ENCODE results near the gene SRC.
A peak's percentile ranks its signal among the peaks of the same experiment; 100 is the strongest.
"Not testable (repeated sequence)": the region's sequence is repeated elsewhere in the genome, so short reads cannot be mapped to it uniquely, and the experiment has no call there.

Gene SRC

DNA sequence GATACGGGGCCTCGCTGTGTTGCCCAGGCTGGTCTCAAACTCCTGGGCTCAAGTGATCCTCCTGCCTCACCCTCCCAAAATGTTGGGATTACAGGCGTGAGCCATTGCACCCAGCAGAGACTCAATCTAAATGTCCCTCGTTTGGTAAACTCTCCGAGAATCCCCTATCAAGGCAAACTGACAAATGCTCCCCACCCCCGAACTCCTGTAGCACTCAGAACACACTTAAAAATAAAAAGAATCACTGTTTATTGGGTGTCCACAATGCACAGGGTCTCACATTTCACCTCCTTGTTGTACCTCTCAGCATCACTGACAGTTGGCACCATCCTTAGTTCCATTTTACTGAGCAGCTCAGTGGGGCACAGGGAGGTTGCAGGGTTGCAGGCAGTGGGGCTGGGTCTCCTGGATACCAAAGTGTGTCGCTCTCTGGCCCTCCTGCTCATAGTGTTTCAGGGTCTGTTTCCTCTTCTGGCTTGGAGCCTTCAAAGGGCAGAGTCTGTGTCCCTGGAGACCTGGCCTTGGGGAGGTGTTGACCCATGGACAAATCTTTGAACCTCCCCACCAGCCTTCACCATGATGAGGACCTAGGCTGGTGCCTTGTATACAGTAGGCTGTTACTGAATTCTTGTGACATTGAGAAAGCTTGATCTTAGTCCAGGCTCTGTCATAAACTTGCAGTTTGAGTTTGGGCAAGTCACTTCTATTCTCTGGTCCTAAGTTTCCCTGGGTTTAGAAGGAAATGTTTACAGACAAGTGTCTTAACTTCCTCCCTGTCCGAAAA is 8.5 kb upstream of the SRC start:
- no peak overlapping the region for H3K27ac ChIP-seq (ENCODE audit: low read length)
- H3K4me3 ChIP-seq (ENCODE audit: low read length in 2 of 2), result no peak overlapping the region
- H3K36me3 ChIP-seq (ENCODE audit: control insufficient read depth in 2 of 2, insufficient read depth in 2 of 2, low read length in 2 of 2), result no peaks in the 10 kb centered on the region
- H3K4me1 ChIP-seq (ENCODE audit: control insufficient read depth, insufficient read depth, low read length), result peaks cover 7% of the 10 kb centered on the region
- H3K9ac ChIP-seq (ENCODE audit: low read length in 2 of 2), result no peak overlapping the region
- H3K27me3 ChIP-seq (ENCODE audit: control insufficient read depth in 1 of 2, insufficient read depth in 2 of 2, low read length in 2 of 2), result no peaks in the 10 kb centered on the region
- no peaks in the 10 kb centered on the region for H3K9me3 ChIP-seq (ENCODE audit: control insufficient read depth in 2 of 2, low read length in 2 of 2)

DNA sequence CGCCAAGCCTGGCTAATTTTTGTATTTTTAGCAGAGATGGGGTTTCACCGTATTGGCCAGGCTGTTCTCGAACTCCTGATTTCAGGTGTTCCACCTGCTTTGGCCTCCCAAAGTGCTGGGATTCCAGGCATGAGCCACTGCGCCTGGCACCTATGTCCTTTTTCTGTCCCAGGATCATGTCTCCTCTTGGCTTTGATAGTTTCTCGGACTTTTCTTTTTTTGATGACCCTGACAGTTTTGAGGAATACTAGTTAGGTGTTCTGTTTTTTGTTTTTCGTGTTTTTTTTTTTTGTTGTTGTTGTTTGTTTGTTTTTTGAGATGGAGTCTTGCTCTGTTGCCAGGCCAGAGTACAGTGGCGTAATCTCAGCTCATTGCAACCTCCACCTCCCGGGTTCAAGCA is 7.6 kb upstream of the SRC start:
- not testable (repeated sequence) for H3K4me1 ChIP-seq (ENCODE audit: control insufficient read depth, insufficient read depth, low read length); H3K9me3 ChIP-seq (ENCODE audit: control insufficient read depth in 2 of 2, low read length in 2 of 2); H3K27me3 ChIP-seq (ENCODE audit: control insufficient read depth in 1 of 2, insufficient read depth in 2 of 2, low read length in 2 of 2); H3K27ac ChIP-seq (ENCODE audit: low read length); H3K36me3 ChIP-seq (ENCODE audit: control insufficient read depth in 2 of 2, insufficient read depth in 2 of 2, low read length in 2 of 2); H3K9ac ChIP-seq (ENCODE audit: low read length in 2 of 2); H3K4me3 ChIP-seq (ENCODE audit: low read length in 2 of 2)

DNA sequence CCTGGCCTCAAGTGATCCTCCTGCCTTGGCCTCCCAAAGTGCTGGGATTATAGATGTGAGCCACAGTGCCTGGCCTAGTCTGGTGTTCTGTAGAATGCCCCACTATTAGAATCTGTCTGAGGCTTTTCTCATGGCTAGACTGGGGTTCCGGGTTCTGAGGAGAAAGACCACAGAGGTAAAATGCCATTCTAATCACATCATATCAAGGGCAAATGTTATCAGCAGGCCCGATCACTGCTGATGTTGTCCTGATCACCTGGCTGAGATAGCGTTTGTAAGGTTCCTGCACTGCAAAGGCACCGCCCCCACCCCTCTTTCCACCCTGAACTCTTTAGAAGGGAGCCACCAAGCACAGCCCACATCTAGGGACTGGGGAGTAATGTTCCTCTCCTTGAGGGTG is 6.7 kb upstream of the SRC start:
- no peaks in the 10 kb centered on the region for H3K36me3 ChIP-seq (ENCODE audit: control insufficient read depth in 2 of 2, insufficient read depth in 2 of 2, low read length in 2 of 2)
- no peak overlapping the region for H3K4me3 ChIP-seq (ENCODE audit: low read length in 2 of 2)
- no peaks in the 10 kb centered on the region for H3K9me3 ChIP-seq (ENCODE audit: control insufficient read depth in 2 of 2, low read length in 2 of 2)
- peaks cover 5% of the 10 kb centered on the region for H3K4me1 ChIP-seq (ENCODE audit: control insufficient read depth, insufficient read depth, low read length)
- H3K9ac ChIP-seq (ENCODE audit: low read length in 2 of 2), result no peak overlapping the region
- H3K27ac ChIP-seq (ENCODE audit: low read length), result no peak overlapping the region
- no peaks in the 10 kb centered on the region for H3K27me3 ChIP-seq (ENCODE audit: control insufficient read depth in 1 of 2, insufficient read depth in 2 of 2, low read length in 2 of 2)

DNA sequence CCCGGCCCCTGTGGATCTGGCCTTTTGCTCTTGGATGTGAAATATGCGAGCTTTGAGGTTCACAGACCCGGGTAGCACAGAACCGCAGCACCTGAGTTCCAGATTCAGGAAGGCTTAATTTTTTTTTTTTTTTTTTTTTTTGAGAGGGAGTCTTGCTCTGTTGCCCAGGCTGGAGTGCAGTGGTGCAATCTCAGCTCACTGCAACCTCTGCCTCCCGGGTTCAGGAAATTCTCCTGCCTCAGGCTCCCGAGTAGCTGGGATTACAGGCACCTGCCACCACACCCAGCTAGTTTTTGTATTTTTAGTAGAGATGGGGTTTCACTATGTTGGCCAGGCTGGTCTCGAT is 6.2 kb upstream of the SRC start:
- H3K27me3 ChIP-seq (ENCODE audit: control insufficient read depth in 1 of 2, insufficient read depth in 2 of 2, low read length in 2 of 2); H3K36me3 ChIP-seq (ENCODE audit: control insufficient read depth in 2 of 2, insufficient read depth in 2 of 2, low read length in 2 of 2); H3K9ac ChIP-seq (ENCODE audit: low read length in 2 of 2); H3K4me3 ChIP-seq (ENCODE audit: low read length in 2 of 2); H3K27ac ChIP-seq (ENCODE audit: low read length); H3K9me3 ChIP-seq (ENCODE audit: control insufficient read depth in 2 of 2, low read length in 2 of 2); H3K4me1 ChIP-seq (ENCODE audit: control insufficient read depth, insufficient read depth, low read length): not testable (repeated sequence)

DNA sequence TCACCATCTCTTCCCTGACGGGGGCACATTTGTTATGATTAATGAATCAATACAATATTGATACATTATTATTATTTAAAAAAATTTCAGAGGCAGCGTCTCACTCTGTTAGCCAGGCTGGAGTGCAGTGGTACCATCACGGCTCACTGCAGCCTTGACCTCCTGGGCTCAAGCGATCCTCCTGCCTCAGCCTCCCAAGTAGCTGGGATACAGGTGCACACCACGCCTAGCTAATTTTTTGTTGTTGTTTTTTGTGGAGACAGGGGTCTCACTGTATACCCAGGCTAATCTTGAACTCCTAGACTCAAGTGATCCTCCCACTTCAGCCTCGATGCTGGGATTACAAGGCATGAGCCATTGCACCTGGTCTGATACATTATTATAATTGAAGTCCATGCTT is 4.9 kb upstream of the SRC start:
- no peaks in the 10 kb centered on the region for H3K27me3 ChIP-seq (ENCODE audit: control insufficient read depth in 1 of 2, insufficient read depth in 2 of 2, low read length in 2 of 2)
- peaks cover 12% of the 10 kb centered on the region for H3K4me1 ChIP-seq (ENCODE audit: control insufficient read depth, insufficient read depth, low read length)
- H3K36me3 ChIP-seq (ENCODE audit: control insufficient read depth in 2 of 2, insufficient read depth in 2 of 2, low read length in 2 of 2), result no peaks in the 10 kb centered on the region
- H3K27ac ChIP-seq (ENCODE audit: low read length), result no peak overlapping the region
- no peaks in the 10 kb centered on the region for H3K9me3 ChIP-seq (ENCODE audit: control insufficient read depth in 2 of 2, low read length in 2 of 2)
- no peak overlapping the region for H3K9ac ChIP-seq (ENCODE audit: low read length in 2 of 2)
- no peak overlapping the region for H3K4me3 ChIP-seq (ENCODE audit: low read length in 2 of 2)

DNA sequence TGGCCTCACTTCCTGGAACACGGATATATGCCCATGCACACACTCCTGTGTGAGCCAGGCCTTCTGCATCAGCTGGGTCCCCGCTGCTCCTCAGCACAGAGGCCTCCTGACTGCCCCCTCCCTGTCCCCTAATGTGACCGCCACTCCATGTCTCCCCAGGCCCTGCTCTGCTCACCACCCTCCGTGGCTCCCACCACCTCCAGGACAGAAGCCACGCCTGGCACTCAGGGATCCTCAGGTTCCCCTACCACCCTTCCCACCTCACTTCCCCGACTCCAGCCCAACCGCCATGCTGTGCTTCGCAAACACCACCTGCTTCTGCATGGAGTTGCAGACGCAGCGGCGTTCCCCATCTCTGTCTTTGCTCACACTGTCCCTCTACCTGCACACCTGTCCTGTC is 4.3 kb upstream of the SRC start:
- Histone ChIP-seq H3K27ac (ENCODE audit: low read length) (no peak overlapping the region), H3K4me1 (ENCODE audit: control insufficient read depth, insufficient read depth, low read length) (peaks cover 10% of the 10 kb centered on the region), H3K9me3 (ENCODE audit: control insufficient read depth in 2 of 2, low read length in 2 of 2) (no peaks in the 10 kb centered on the region)

DNA sequence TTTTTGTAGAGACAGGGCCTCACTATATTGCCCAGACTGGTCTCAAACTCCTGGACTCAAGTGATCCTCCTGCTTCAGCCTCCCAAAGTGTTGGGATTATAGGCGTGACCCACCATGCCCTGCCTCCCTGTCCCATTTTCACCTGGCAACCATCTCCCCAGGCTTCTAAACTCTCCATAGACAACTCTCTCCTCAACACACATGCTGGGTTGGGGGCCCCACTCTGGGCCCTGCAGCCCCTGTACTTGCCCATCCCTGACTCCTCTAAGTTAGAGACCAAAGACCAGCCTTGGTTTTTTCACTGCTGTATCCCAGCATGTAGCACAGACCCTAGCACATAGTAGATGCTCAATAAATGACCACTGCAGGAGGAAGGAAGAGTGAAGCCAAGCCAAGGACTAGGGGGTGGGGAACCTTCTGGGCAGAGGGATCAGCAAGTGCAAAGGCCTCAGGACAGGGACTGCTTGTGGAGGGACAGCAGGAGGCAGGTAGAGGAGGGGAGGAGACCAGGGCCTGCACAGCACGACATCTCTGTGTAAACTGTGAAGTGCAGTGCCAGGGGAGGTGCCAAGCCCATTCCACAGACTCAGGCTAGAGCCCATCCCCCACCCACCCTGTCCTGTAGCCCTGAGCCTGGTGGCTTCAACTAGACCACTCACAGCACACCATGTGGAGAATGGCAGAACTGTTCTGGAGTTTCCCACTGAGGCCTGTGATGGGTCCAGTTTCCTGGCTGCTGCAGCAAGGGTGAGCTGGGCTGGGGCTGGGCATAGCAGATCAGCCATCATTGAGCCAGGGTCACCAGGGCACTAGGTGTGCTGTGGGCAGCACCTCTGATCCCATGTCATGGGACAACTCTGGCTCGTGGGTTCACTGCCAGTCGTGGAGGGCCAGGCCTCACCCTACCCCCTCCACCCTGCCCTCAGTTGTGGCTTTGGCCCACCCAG is 3.4 kb upstream of the SRC start:
- Histone ChIP-seq H3K4me1 (ENCODE audit: control insufficient read depth, insufficient read depth, low read length) (peaks cover 16% of the 10 kb centered on the region), H3K27me3 (ENCODE audit: control insufficient read depth in 1 of 2, insufficient read depth in 2 of 2, low read length in 2 of 2) (no peaks in the 10 kb centered on the region), H3K9ac (ENCODE audit: low read length in 2 of 2) (no peak overlapping the region), H3K9me3 (ENCODE audit: control insufficient read depth in 2 of 2, low read length in 2 of 2) (no peaks in the 10 kb centered on the region), H3K4me3 (ENCODE audit: low read length in 2 of 2) (no peak overlapping the region), H3K27ac (ENCODE audit: low read length) (no peak overlapping the region), H3K36me3 (ENCODE audit: control insufficient read depth in 2 of 2, insufficient read depth in 2 of 2, low read length in 2 of 2) (no peaks in the 10 kb centered on the region)

More for the DNA sequence above, 4.3 kb upstream of the SRC start:
- no peaks in the 10 kb centered on the region for H3K36me3 ChIP-seq (ENCODE audit: control insufficient read depth in 2 of 2, insufficient read depth in 2 of 2, low read length in 2 of 2)
- H3K4me3 ChIP-seq (ENCODE audit: low read length in 2 of 2), result no peak overlapping the region
- no peaks in the 10 kb centered on the region for H3K27me3 ChIP-seq (ENCODE audit: control insufficient read depth in 1 of 2, insufficient read depth in 2 of 2, low read length in 2 of 2)
- H3K9ac ChIP-seq (ENCODE audit: low read length in 2 of 2), result no peak overlapping the region

DNA sequence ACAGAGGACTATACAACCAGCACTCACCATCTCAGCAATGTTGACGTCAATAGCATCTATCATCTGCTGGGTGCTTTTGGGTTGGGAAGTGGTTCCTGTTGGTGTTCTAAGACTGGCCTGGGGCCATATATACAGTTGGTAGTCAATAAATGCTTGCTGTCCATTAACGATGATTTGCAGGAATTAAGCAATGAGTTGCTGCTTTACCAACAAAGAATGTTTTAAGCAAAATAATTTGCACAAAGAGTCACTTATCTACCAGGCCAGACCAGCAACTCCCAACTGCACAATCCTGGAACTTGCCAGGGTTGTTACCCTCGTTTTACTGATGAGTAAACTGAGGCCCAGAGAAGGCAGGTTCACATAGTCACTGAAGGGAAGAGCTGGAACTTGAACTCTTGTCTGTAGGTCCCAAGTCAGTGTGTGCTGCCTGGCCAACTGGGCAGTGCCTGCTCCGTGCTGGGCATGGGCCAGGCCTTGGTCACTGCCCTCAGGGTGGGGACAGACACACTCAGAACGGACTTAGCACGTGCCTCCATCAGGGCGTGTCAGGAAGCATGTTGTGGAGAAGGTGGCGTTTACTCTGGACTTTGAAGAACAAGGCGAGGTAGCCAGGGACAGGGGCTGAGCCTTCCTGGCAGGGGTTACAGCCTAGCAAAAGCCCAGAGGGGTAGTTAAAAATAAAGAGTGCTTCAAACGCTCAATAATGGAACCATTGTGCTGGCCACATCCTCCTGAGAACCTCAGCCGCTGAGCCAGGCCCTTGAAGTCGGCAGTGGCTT is 2.5 kb upstream of the SRC start:
- H3K4me1 ChIP-seq (ENCODE audit: control insufficient read depth, insufficient read depth, low read length), result peaks cover 22% of the 10 kb centered on the region
- H3K36me3 ChIP-seq (ENCODE audit: control insufficient read depth in 2 of 2, insufficient read depth in 2 of 2, low read length in 2 of 2), result no peaks in the 10 kb centered on the region
- H3K4me3 ChIP-seq (ENCODE audit: low read length in 2 of 2), result no peak overlapping the region
- no peak overlapping the region for H3K27ac ChIP-seq (ENCODE audit: low read length)
- no peaks in the 10 kb centered on the region for H3K9me3 ChIP-seq (ENCODE audit: control insufficient read depth in 2 of 2, low read length in 2 of 2)
- no peak overlapping the region for H3K9ac ChIP-seq (ENCODE audit: low read length in 2 of 2)
- H3K27me3 ChIP-seq (ENCODE audit: control insufficient read depth in 1 of 2, insufficient read depth in 2 of 2, low read length in 2 of 2), result no peaks in the 10 kb centered on the region

DNA sequence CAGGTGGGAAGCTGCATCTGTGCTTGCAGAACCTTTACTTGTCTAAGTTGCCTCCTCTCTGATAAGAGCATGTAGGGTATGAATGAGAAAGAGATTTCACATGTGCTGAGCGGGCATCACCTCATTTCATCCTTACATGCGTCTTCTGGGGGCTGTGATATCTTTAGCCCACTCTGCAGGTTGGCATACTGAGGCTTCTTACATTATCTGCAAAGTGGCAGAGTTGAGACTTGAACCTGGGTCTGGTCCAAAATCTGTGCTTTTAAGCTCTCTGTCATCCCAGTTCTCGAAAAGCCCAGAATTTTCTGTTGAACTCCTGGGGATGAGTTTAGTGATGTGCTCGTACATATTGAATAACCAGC is 2.0 kb upstream of the SRC start:
- H3K27me3 ChIP-seq (ENCODE audit: control insufficient read depth in 1 of 2, insufficient read depth in 2 of 2, low read length in 2 of 2), result no peaks in the 10 kb centered on the region
- no peak overlapping the region for H3K4me3 ChIP-seq (ENCODE audit: low read length in 2 of 2)
- no peak overlapping the region for H3K9ac ChIP-seq (ENCODE audit: low read length in 2 of 2)
- H3K9me3 ChIP-seq (ENCODE audit: control insufficient read depth in 2 of 2, low read length in 2 of 2), result no peaks in the 10 kb centered on the region
- no peaks in the 10 kb centered on the region for H3K36me3 ChIP-seq (ENCODE audit: control insufficient read depth in 2 of 2, insufficient read depth in 2 of 2, low read length in 2 of 2)
- no peak overlapping the region for H3K27ac ChIP-seq (ENCODE audit: low read length)
- H3K4me1 ChIP-seq (ENCODE audit: control insufficient read depth, insufficient read depth, low read length), result peaks cover 22% of the 10 kb centered on the region

DNA sequence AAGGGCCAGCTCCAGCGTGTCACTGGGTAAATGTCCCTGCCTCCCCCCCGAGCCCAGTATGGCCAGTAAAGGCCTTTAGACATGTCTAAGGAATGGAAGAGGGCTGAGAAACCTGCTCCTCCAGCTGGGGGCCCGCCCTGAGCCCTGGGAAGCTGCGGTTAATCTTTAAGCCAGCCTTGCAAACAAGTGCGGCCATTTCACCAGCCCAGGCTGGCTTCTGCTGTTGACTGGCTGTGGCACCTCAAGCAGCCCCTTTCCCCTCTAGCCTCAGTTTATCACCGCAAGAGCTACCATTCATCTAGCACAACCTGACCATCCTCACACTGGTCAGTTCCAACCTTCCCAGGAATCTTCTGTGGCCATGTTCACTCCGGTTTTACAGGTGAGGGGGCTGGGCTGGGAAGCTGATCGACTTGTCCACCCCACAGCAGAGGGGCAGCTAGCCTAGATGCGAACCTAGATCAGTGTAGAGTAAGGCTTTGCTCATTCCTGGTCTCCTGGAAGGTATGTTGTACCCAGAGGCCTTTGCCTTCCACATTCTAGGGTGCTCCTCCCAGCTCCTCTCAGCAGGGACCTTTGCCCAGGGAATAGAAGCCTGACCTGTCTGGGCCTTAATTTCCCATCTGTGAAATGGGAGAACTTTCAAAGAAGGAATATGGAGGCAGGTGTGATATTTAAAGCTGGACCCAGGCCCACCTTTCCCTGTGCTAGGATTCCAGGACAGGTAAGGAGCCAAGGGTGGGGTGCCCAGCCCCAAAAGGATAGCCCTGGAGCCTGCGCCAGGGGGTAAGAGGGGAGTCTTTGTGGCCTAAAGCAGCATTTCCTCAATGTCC is 1.2 kb upstream of the SRC start:
- Histone ChIP-seq H3K4me3 (ENCODE audit: low read length in 2 of 2) (peak overlapping the region in 1 of 2 donors; percentile 73), H3K9me3 (ENCODE audit: control insufficient read depth in 2 of 2, low read length in 2 of 2) (no peaks in the 10 kb centered on the region), H3K27ac (ENCODE audit: low read length) (peak overlapping the region; percentile 49), H3K4me1 (ENCODE audit: control insufficient read depth, insufficient read depth, low read length) (peaks cover 22% of the 10 kb centered on the region), H3K9ac (ENCODE audit: low read length in 2 of 2) (peak overlapping the region; percentile 68 to 78), H3K36me3 (ENCODE audit: control insufficient read depth in 2 of 2, insufficient read depth in 2 of 2, low read length in 2 of 2) (no peaks in the 10 kb centered on the region), H3K27me3 (ENCODE audit: control insufficient read depth in 1 of 2, insufficient read depth in 2 of 2, low read length in 2 of 2) (no peaks in the 10 kb centered on the region)
